ENCODE results near the gene ERBB4.
"Not testable (repeated sequence)": the region's sequence is repeated elsewhere in the genome, so short reads cannot be mapped to it uniquely, and the experiment has no call there.

The ERBB4 gene

GRCh38 chr2:211789982-211790381 is 748.6 kb downstream of the ERBB4 start:
- DNase-seq: no peak

GRCh38 chr2:211766689-211767088 is 771.9 kb downstream of the ERBB4 start:
- DNase-seq: no peak

GRCh38 chr2:211762479-211762878 is 776.1 kb downstream of the ERBB4 start:
- DNase-seq: no peak

- no peak for DNase-seq
Observed at GRCh38 chr2:211760103-211760502, 778.5 kb downstream of the ERBB4 start.

GRCh38 chr2:211756266-211756665 is 782.3 kb downstream of the ERBB4 start:
- DNase-seq: no peak

- no peak for DNase-seq
Observed at GRCh38 chr2:211755187-211755586, 783.4 kb downstream of the ERBB4 start.

- DNase-seq: no peak
Observed at GRCh38 chr2:211751848-211752247, 786.8 kb downstream of the ERBB4 start.

- DNase-seq: no peak
Observed at GRCh38 chr2:211748339-211748738, 790.3 kb downstream of the ERBB4 start.

- DNase-seq: peak; percentile 57
Observed at GRCh38 chr2:211745295-211746097, 793.1 kb downstream of the ERBB4 start.

- DNase-seq: no peak
Observed at GRCh38 chr2:211744379-211744778, 794.2 kb downstream of the ERBB4 start.

- no peak for DNase-seq
Observed at GRCh38 chr2:211741966-211742365, 796.6 kb downstream of the ERBB4 start.

GRCh38 chr2:211737282-211737681 is 801.3 kb downstream of the ERBB4 start:
- DNase-seq: peak; percentile 7

GRCh38 chr2:211730215-211730614 is 808.4 kb downstream of the ERBB4 start:
- DNase-seq: no peak

GRCh38 chr2:211729433-211729832 is 809.2 kb downstream of the ERBB4 start:
- DNase-seq: no peak

- DNase-seq: no peak
Observed at GRCh38 chr2:211724933-211725332, 813.7 kb downstream of the ERBB4 start.

- DNase-seq: no peak
Observed at GRCh38 chr2:211723398-211723797, 815.2 kb downstream of the ERBB4 start.

- DNase-seq: no peak
Observed at GRCh38 chr2:211722928-211723327, 815.7 kb downstream of the ERBB4 start.

- DNase-seq: not testable (repeated sequence)
Observed at GRCh38 chr2:211721874-211722273, 816.7 kb downstream of the ERBB4 start.

GRCh38 chr2:211709389-211709788 is 829.2 kb downstream of the ERBB4 start:
- no peak for DNase-seq

GRCh38 chr2:211692689-211693088 is 845.9 kb downstream of the ERBB4 start:
- no peak for DNase-seq

GRCh38 chr2:211690736-211691135 is 847.9 kb downstream of the ERBB4 start:
- DNase-seq: no peak

GRCh38 chr2:211688196-211688595 is 850.4 kb downstream of the ERBB4 start:
- DNase-seq: no peak

GRCh38 chr2:211674715-211675114 is 863.9 kb downstream of the ERBB4 start:
- DNase-seq: no peak

GRCh38 chr2:211673133-211673905 is 865.3 kb downstream of the ERBB4 start:
- no peak for DNase-seq
